M059J (cell line): Measurements from ENCODE around the gene WDR31. TPM values are rescaled to one million over a fixed set of nuclear protein-coding genes. Genes with fewer than 3 reads are reported as not detected.

Experiments
- DNase-seq: peaks from one replicate; pipeline ENCODE4 v3.0.0-alpha.2; 2012; ENCODE audit warnings: low read depth
- total RNA-seq: library from RNA; depleted of rRNA; stranded (reverse); fragments of >200 nt; shearing (Covaris generic); gene quantifications from 2 replicates; pipeline ENCODE4 v1.2.3, GENCODE V29; 2014

The WDR31 gene
- total RNA-seq, 1 experiment from 2014 or later = 0.32 TPM

DNA sequence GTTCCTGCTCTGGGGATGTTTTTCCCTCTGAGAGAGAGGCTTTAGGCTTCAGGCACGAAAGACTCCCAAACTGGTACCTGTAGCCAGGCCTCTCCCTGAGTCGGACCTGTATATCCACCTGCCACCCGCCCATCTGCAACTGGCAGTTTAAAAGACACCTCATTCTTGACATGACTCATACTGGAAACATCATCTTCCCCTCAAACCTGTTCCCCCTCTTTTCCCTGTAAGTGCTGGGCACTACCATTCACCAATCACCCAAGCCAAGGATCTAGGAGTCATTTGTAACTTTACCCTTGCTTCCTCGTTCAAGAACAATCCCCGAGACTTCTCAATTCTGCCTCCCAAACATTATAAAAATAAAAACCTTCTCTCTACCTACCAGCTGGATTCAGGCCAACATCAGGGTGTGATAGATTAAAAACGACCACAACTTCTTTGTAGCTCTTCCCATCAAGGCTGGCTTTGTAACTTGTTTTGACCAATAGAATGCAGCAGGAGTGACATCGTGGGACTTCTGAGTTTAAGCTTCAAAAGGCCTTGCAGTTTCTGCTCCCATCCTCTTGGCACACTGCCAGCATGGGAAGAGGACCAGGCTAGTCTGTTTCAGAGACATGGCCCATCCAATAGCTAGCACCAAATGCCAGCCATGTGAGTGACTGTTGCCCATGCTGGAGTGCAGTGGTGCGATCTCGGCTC, 1.8 kb upstream of the WDR31 start:
- no peak for DNase-seq

- no peak for DNase-seq
Observed at GRCh38 chr9:113337714-113338113, 2.4 kb downstream of the WDR31 start.

DNA sequence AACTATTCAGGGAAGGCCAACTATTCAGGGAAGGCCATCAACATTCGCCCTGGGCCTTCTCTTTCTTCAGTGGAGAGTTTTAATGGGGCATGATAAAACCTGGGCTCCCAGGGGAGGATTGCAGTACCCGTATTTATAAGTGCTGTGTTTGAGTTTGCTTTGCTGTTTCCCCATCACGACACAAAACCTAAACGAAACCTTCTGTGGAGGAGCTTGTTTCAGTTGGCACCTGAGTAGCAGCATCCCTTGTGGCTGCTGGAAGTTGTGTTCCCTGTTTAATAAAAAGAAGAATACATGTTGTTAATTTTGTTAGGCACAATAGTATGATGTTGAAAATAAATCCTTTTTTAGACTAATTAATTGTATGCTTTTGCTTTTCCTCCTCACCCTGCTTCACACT, 8.3 kb downstream of the WDR31 start:
- no peak for DNase-seq

DNA sequence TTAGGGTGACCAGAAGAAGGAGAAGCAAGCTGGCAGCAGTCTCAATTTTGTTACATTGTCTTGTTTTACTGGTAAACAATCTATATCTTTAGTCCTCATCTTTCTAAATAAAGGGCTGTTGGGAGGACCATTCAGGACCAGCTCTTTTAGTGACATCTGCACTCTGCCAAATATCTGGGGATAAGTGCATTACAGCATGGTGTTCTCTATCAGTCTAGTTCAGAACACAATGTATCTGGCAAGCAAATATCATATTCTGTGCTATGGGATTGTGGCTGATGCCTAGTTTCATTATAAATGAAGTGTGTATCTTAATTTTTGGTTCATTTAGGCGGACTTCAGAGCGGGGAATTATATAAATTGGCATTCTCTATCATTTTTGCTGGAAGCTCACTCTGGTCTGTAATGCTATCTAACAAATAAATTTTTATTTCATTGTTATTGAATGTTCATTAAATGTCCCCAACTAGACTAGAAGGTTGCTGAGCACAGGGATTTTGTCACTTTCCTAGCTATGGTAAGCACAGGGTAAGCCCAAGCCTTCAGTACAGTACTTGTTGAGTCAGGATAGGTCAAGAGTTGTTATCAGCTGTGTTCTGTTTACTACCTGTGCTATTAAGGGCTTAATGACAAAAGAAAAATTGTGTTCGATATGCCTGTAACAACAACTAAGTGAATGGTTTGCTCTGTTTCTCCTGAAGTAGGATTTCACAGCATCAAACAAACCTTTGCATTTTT, 11.9 kb downstream of the WDR31 start:
- DNase-seq = no peak

GRCh38 chr9:113326230-113326629, 13.8 kb downstream of the WDR31 start:
- DNase-seq = no peak

DNA sequence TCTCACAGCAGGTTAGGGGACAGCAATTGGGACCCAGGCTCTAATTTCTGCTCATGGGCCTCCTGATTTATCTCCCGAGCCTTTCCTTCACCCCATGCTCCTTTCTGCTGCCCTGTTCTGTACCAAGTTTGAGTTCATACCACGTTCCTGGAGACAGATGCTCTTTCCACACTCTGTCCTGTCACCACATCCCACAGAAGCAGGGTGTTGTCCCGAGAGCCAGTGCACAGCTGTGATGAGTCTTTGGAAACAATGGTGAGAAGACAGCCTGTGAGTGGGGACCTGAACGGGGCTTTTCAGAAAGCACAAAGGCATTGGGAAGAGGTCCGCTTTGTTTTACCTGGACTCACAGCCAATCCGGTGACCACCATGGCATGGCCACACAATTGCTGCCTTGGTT, 17.4 kb downstream of the WDR31 start:
- DNase-seq = no peak

DNA sequence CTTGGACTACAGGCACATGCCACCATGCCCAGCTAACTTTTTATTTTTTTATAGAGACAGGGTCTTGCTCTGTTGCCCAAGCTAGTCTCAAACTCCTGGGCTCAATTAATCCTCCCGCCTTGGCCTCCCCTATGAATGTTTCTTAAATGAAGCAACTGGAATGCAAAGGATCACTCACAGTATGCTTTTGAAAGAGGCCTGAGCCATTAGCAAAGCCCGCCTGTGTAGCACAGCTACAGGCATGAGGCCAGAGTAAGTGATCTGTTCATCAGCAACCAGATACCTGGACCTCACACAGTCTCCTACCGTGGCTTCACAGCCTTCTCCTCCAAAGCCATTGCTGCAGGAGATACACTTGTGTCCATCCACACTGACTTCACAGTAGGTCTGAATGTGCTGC, 20.0 kb downstream of the WDR31 start:
- DNase-seq = no peak

GRCh38 chr9:113319054-113319453, 21.0 kb downstream of the WDR31 start:
- no peak for DNase-seq

- no peak for DNase-seq
Observed at GRCh38 chr9:113317777-113318176, 22.3 kb downstream of the WDR31 start.

- no peak for DNase-seq
Observed at GRCh38 chr9:113316030-113316429, 24.0 kb downstream of the WDR31 start.

DNA sequence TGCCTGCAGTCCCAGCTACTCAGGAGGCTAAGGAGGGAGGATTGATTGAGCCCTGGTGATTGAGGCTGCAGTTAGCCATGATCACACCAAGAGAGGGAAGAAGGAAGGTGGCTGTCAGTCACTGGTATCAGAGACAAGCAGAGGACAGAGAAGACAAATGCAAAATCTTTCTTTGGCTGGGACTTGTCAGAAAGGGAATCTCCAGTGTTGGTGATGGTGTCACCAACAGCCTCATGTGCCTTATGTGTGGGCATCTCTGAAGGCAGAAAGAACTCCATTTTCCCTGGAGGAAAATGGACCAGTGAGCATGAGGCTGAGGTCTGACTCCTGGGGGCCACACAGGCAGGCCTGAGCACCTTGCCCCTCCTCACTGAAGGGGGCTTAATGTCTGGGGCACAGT, 24.8 kb downstream of the WDR31 start:
- DNase-seq = no peak

GRCh38 chr9:113313261-113313660, 26.8 kb downstream of the WDR31 start:
- DNase-seq = no peak

DNA sequence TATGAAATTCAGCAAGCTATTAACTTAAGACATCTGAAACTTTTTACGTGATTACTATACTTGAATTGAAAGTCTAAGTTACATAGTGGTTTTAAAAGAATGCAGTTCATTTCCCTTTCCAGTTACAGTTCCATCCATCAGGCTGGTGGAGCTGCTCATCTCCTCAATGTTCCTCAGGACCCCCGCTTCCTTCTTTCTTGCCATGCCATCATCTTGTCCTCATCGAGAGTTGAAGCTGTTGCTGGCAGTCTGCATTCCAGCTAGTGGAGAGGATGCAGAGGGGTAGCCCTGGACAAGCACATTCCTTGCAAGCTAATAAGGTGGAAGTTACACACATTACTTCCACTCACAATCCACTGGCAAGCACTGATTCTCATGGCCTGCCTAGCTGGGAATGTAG, 28.1 kb downstream of the WDR31 start:
- no peak for DNase-seq

DNA sequence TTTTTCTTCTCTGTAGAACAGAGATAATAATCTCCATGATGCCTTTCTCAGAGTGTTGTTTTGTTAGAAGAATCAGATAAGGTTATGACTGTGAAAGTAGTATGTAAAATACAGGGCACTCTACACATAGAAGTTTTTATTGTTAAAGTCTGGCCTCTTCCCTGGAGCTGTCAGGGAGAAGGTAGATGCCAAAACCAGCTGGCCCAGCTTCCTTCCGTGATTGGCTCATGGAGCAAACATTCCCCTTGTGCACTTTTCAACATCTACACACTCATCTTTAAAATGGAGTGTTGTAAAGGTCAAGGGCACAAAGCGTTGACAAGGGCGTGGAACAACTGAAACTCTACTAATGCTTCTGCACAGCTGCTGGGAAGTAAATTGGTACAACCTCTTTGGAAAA, 29.5 kb downstream of the WDR31 start:
- no peak for DNase-seq

DNA sequence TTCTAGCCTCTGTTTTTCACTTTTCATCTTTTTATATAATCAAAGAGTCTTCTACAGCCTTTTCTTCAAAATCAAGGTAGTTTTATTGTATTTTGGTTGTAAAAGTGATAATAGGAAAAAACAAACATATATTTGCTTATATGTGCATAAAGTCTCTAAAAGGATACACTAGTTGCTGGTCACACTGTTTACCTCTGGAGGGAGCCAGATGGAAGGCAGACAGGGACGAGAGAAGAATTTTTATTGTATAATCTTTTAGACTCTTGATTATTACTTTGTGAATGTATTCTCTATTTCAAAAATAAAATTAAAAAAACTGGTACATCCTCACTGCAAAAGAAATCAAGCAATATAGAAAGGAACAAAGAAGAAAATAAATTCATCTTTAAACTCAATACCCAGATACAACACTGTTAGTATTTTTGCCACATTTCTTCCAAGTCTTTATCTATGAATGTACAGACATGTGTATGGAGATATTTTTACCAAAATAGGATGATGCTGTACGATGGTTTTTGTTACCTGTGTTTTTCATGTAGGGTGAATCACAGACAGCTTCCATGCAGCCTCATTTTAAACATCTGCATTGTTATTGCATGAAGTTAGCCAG, 30.8 kb downstream of the WDR31 start:
- DNase-seq = peak; percentile 55

DNA sequence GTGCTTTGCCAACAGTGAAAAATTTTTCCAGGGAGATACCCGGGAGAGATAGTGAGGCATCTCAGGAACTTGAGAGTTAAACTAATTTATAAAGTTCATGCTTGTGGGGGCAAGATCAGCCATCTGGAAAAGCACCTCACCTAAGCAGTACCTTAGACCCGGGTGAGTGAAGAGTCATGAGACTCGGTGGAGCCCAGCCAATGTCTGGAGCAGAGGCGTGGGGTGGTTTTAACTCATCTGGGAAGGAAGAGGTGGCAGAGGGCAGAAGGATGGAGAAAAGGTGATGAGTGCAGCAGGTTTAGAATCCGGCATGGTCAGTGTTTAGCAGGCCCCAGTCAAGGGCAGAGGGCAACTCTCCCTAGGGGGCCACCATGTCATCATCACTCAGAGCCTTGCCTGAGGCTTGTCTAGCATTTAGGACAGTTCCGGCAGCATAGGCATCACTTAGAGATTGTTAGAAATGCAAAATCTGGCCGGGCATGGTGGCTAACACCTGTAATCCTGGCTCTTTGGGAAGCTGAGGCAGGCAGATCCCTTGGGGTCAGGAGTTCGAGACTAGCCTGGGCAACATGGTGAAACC, 32.6 kb downstream of the WDR31 start:
- no peak for DNase-seq

- DNase-seq = no peak
Observed at GRCh38 chr9:113306566-113306965, 33.5 kb downstream of the WDR31 start.

DNA sequence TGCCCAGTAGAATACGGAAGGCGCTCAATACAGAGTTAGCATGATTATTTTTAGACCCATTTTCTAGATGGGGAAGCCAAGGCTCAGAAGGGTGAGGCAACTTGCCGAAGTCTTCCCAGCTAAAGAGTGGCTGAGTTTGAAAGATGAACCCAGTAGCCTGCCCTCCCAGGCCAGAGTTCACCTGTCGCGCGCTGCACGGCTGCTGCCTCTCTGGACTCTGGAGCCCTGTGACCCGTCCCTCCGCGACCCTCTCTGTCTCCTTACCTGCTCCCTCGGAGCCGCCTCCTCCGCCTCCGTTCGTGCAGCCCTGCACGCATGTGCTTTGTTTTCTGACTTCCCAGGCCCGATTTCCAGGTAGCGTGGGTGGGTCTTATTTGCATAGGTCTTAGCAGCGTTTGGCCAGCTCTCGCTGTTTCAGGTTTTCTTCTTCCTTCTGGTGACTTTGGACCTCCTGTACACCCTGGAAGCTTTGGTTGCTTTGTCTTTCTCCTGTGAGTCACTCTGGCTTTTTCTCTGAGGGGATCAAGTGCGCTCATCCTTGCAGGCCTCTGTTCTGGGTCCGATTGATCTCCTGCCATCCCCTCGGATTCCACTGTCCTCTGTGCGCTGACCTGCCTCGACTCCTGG, 37.2 kb downstream of the WDR31 start, which contains the start of gene RNF183:
Gene RNF183, minus strand, starts transcription at position 585 of the 627 bp plus-strand sequence. CDS start 5,192 bp downstream, outside the sequence.
- no peak for DNase-seq

GRCh38 chr9:113301548-113301947, 38.5 kb downstream of the WDR31 start:
- no peak for DNase-seq

DNA sequence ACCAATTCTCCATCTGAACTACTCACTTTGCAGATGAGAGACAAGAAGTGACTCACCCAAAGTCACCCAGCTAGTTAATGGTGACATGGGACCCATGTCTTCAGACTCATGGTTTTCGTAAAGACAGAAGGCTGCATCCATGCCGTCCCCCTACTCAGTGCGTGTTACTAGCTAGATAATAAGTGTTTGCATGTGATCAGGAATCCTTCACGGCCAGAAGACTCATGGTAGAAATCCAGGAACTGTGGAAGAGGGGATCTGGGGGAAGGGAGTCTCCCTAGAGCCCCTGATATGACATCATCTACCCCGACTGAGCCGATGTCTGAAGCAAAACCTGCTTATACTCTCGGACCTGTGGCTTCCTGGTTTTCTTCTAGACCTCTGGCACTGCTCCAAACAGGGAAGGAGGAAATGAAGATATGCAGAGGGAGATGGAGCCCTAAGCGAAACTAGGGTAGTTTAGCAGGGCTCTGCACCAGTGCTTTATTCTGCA, 40.2 kb downstream of the WDR31 start:
- peak; percentile 53 for DNase-seq

- DNase-seq = no peak
Observed at GRCh38 chr9:113298924-113299770, 40.9 kb downstream of the WDR31 start.
